Endothelial cell of umbilical vein (primary cell): ENCODE data around the gene IQGAP2. TPM values are rescaled to one million over a fixed set of nuclear protein-coding genes. Genes with fewer than 3 reads are reported as not detected.

Experiments
- BruUV-seq: library from RNA; stranded (reverse); fragments of 400-500 nt; replicated peaks from 2 replicates; lab custom pipeline; 2021; lab: Mats Ljungman, UMichigan
- CTCF ChIA-PET: fragments of 300-600, 350-600 bp; sonication (Branson Sonifier 250); formaldehyde crosslinking; loops from one replicate; lab custom pipeline; 2021; ENCODE audit warnings: antibody characterized with exemption, inconsistent platforms; lab: Charles Lee
- POLR2A ChIA-PET: fragments of 300-600, 350-600 bp; sonication (Branson Sonifier 250); formaldehyde crosslinking; loops from one replicate; lab custom pipeline; 2021; ENCODE audit warnings: antibody characterized with exemption, inconsistent platforms; lab: Charles Lee
- DNase-seq: peaks from one replicate; pipeline ENCODE4 v3.0.0-alpha.2; 2011; ENCODE audit warnings: low read depth, low spot score
- FAIRE-seq: peaks from 2 replicates; lab custom pipeline; 2011; peaks lifted over from hg19 to GRCh38; lab: Jason Lieb, UNC
- H2AFZ ChIP-seq: 2 replicates; pipeline ENCODE4 v1.6.0; 2012; ENCODE audit warnings: low read depth, low read length, control low read depth, inconsistent platforms
- H3K27ac ChIP-seq: 2 replicates; pipeline ENCODE4 v1.5.1; 2011; ENCODE audit warnings: low read depth, mild to moderate bottlenecking, control low read depth, low read length, moderate library complexity; ENCODE audit not compliant: insufficient read depth
- H3K27me3 ChIP-seq, 2 experiments: 2 replicates each; pipeline versions ENCODE4 v1.6.0 to v1.6.1; 2011; ENCODE audit warnings: low read length in 2 of 2, mixed read lengths in 1 of 2; ENCODE audit not compliant: control insufficient read depth in 2 of 2, insufficient read depth in 2 of 2
- H3K36me3 ChIP-seq, 2 experiments: 2 replicates in 1 of 2; 3 replicates in 1 of 2; pipeline ENCODE4 v1.5.1; 2011; ENCODE audit warnings: low read length in 2 of 2, mild to moderate bottlenecking in 1 of 2, moderate library complexity in 1 of 2; ENCODE audit not compliant: control insufficient read depth in 2 of 2, insufficient read depth in 2 of 2; ENCODE audit errors: extremely low read depth in 1 of 2
- H3K4me1 ChIP-seq: 3 replicates; pipeline ENCODE4 v1.5.1; 2011; ENCODE audit warnings: mild to moderate bottlenecking, low read length; ENCODE audit not compliant: control insufficient read depth, insufficient read depth; ENCODE audit errors: extremely low read depth
- H3K4me2 ChIP-seq: 2 replicates; pipeline ENCODE4 v1.6.1; 2011; ENCODE audit warnings: low read length, control low read depth, mixed read lengths; ENCODE audit not compliant: insufficient read depth
- H3K4me3 ChIP-seq, 3 experiments: fragments of 200-600 bp in 1 of 3; sonication (generic), shearing (Covaris generic) in 1 of 3; replicated peaks in 1 of 3; 2 replicates each; pipeline ENCODE4 v1.5.1; 2011 to 2016; ENCODE audit warnings: control low read depth in 3 of 3, low read length in 3 of 3, mild to moderate bottlenecking in 2 of 3, inconsistent platforms in 1 of 3, low read depth in 1 of 3, moderate library complexity in 1 of 3; ENCODE audit not compliant: insufficient read depth in 1 of 3
- H3K79me2 ChIP-seq: 2 replicates; pipeline ENCODE4 v1.6.0; 2012; ENCODE audit warnings: low read length, inconsistent platforms; ENCODE audit not compliant: control insufficient read depth, insufficient read depth
- H3K9ac ChIP-seq: replicated peaks from 2 replicates; pipeline ENCODE3; 2011; ENCODE audit warnings: low read length, control low read depth; ENCODE audit not compliant: insufficient read depth; ENCODE audit errors: extremely low read depth
- H3K9me1 ChIP-seq: replicated peaks from 3 replicates; pipeline ENCODE4 v1.6.0; 2011; ENCODE audit warnings: mild to moderate bottlenecking, low read length; ENCODE audit not compliant: control insufficient read depth, insufficient read depth; ENCODE audit errors: extremely low read depth
- H3K9me3 ChIP-seq: replicated peaks from 2 replicates; pipeline ENCODE4 v1.5.1; 2012; ENCODE audit warnings: low read length, inconsistent platforms; ENCODE audit not compliant: control insufficient read depth, insufficient read depth
- H4K20me1 ChIP-seq: replicated peaks from 2 replicates; pipeline ENCODE3; 2011; ENCODE audit warnings: mild to moderate bottlenecking, low read length; ENCODE audit not compliant: control insufficient read depth, insufficient read depth; ENCODE audit errors: extremely low read depth
- CTCF ChIP-seq, 2 donors: IDR thresholded peaks; 1 replicate in 1 of 2; 2 replicates in 1 of 2; pipeline ENCODE4 v1.5.1; 2011; ENCODE audit warnings: low read length in 2 of 2, mild to moderate bottlenecking in 2 of 2, moderate library complexity in 2 of 2, control low read depth in 1 of 2, inconsistent platforms in 1 of 2, low read depth in 1 of 2; ENCODE audit not compliant: insufficient read depth in 1 of 2; ENCODE audit errors: extremely low read depth in 1 of 2
- EZH2 ChIP-seq: IDR thresholded peaks from 2 replicates; pipeline ENCODE4 v1.6.1; 2012; ENCODE audit warnings: borderline replicate concordance, low read depth, mild to moderate bottlenecking, moderate library complexity, low read length, inconsistent platforms; ENCODE audit not compliant: severe bottlenecking
- FOS ChIP-seq: IDR thresholded peaks from 2 replicates; pipeline ENCODE4 v1.6.1; 2011; ENCODE audit warnings: mild to moderate bottlenecking, low read length, moderate library complexity, borderline replicate concordance; ENCODE audit not compliant: insufficient read depth
- GATA2 ChIP-seq: IDR thresholded peaks from 2 replicates; pipeline ENCODE4 v1.7.0; 2011; ENCODE audit warnings: low read depth, mild to moderate bottlenecking, moderate library complexity, mixed read lengths, low read length; ENCODE audit not compliant: insufficient read length, insufficient read depth
- JUN ChIP-seq: IDR thresholded peaks from 2 replicates; pipeline ENCODE4 v1.6.1; 2011; ENCODE audit warnings: borderline replicate concordance, low read depth; ENCODE audit not compliant: insufficient read length, insufficient read depth
- MAX ChIP-seq: IDR thresholded peaks from 2 replicates; pipeline ENCODE4 v1.6.1; 2011; ENCODE audit not compliant: insufficient read depth, insufficient read length
- MYC ChIP-seq: IDR thresholded peaks from one replicate; pipeline ENCODE4 v1.6.1; 2011; ENCODE audit warnings: mild to moderate bottlenecking, low read depth, low read length
- POLR2A ChIP-seq: IDR thresholded peaks from 2 replicates; pipeline ENCODE4 v1.6.1; 2012; ENCODE audit warnings: low read depth, mild to moderate bottlenecking, control low read depth, low read length
- POLR2AphosphoS5 ChIP-seq: IDR thresholded peaks from 2 replicates; pipeline ENCODE4 v1.6.1; 2012; ENCODE audit warnings: low read depth, mild to moderate bottlenecking, control low read depth, low read length, moderate library complexity; ENCODE audit not compliant: insufficient read depth
- dilution Hi-C: fragments of 300-500 bp; cut with MboI; formaldehyde crosslinking; loops from one replicate; pipeline ENCODE4 v1.15.0; 2019; ENCODE audit warnings: low sequenced_read_pairs; ENCODE audit not compliant: extremely low pct_ligation_motif_present
- intact Hi-C: fragments of 100-400 bp; cut with micrococcal nuclease; formaldehyde crosslinking; loops from one replicate; pipeline ENCODE4 v1.10.0; 2022
- polyA plus RNA-seq, 4 experiments: library from polyadenylated mRNA; depleted of rRNA in 3 of 4; stranded (reverse) in 3 of 4; unstranded in 1 of 4; fragments of >200 nt; gene quantifications; 2 replicates each; pipeline versions ENCODE4 v1.2.1 to v1.2.3, GENCODE V29; 2011 to 2012; ENCODE audit warnings: missing spikeins in 1 of 4
- total RNA-seq: library from RNA; stranded (reverse); gene quantifications from 2 replicates; pipeline ENCODE4 v1.2.3, GENCODE V29; 2021

Gene IQGAP2
- total and polyA plus RNA-seq, 2 donors (not counting 3 experiments of a cell fraction or from before 2014, with no cell fraction given) = 4.5 to 4.7 TPM

DNA sequence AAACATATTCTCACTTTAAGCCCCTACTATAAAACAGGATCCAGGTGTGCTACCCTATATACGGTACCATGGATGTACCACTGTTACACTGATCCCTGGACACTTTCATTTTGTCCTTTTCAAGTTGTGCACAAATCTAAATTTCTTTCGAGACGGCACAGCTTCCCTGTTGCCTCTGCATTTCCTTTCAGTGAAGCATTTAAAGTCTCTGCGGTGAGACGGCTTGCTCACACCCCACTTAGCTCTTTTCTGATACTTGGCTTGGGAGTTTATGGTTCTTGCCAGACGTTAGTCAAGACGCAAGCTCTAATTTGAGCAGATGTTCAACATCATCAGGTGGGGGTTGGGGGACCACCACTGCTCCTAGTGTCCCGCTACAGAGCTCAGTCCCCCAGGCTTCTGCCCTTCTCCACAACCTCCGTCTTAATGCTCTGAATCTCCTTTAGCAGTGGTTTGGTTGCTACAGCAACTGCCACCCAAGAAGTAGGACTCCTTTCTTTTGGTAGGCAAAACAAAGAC lies 204.3 kb downstream of the IQGAP2 start:
- no peaks in the 10 kb centered on the region for H3K4me1 ChIP-seq
- no peak overlapping the region for H3K9ac ChIP-seq
- no peak for DNase-seq
- H3K9me3 ChIP-seq = no peaks in the 10 kb centered on the region
- H3K4me2 ChIP-seq = no peak overlapping the region
- no peaks in the 10 kb centered on the region for H3K79me2 ChIP-seq
- no peaks in the 10 kb centered on the region for H3K27me3 ChIP-seq
- dilution Hi-C loops (no loop called here), intact Hi-C loops (no loop called here)
- no peaks in the 10 kb centered on the region for H3K36me3 ChIP-seq
- FAIRE-seq = no peak
- POLR2A ChIA-PET = no interaction called here
- no peaks in the 10 kb centered on the region for H4K20me1 ChIP-seq
- no peak overlapping the region for H2AFZ ChIP-seq
- TF ChIP-seq MYC = no peak
- no peak for TF ChIP-seq FOS
- TF ChIP-seq POLR2AphosphoS5 = no peak
- no peak for TF ChIP-seq EZH2
- no peak for TF ChIP-seq JUN
- no peak for TF ChIP-seq CTCF (IDR thresholded peaks at IDR 0.05; ENCODE audit: extremely low read depth in 1 of 2, insufficient read depth in 1 of 2, low read depth in 1 of 2, low read length in 2 of 2)
- TF ChIP-seq MAX = no peak
- TF ChIP-seq POLR2A = no peak
- TF ChIP-seq GATA2 = no peak
- no TSS peak for BruUV-seq
- no peaks in the 10 kb centered on the region for H3K9me1 ChIP-seq
- H3K4me3 ChIP-seq = no peak overlapping the region
- H3K27ac ChIP-seq = no peak overlapping the region
- CTCF ChIA-PET = interaction anchor here (0.7 to 4.9 kb wide), 8 partner anchors 10 to 409 kb away, joined by 3 to 46 read pairs (median 4); no protein-coding TSS in a partner anchor
